Ramos (cell line): Measurements from ENCODE around the gene MYO1A.

Source experiments
- in situ Hi-C: fragments of 300-500 bp; cut with MboI; formaldehyde crosslinking; loops from one replicate; pipeline ENCODE4 v1.14.3; 2022; ENCODE audit warnings: low sequenced_read_pairs; ENCODE audit not compliant: unreplicated experiment

Gene MYO1A

GRCh38 chr12:56980268-56980667 is 69.7 kb downstream of the MYO1A start:
- in situ Hi-C loops: loop anchor here (25.0 kb wide), 1 partner anchor 468 kb away; the partner anchor contains the start of gene RBMS2

GRCh38 chr12:56979628-56980027 is 70.3 kb downstream of the MYO1A start:
- in situ Hi-C loops: loop anchor here (25.0 kb wide), 1 partner anchor 467 kb away; the partner anchor contains the start of gene RBMS2
